ENCODE measurements around the gene APAF1. TPM values are rescaled to one million over a fixed set of nuclear protein-coding genes. Genes with fewer than 3 reads are reported as not detected.
A peak's percentile ranks its signal among the peaks of the same experiment; 100 is the strongest.

APAF1 gene
- total and polyA plus RNA-seq, 2 donors (not counting 3 experiments of a cell fraction or from before 2014, with no cell fraction given), result 7.2 to 35.2 TPM

DNA sequence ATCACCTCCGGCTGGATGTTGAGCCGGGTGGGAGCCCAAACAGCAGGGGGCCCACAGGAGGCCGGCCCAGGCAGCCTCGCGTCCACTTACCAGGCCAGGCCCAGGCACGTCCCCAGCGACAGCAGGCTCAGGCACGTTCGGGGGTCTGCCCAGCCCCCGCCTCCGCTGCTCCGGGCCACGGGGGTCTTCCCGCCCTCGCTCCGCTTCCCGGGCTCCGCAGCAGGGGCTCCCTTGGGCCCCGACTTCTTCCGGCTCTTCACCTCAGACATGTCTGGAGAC is 718 bp upstream of the APAF1 start:
- ChIA-PET POLR2A (interaction anchor here (0.6 to 1.5 kb wide), 4 partner anchors 8 to 50 kb away, joined by 3 to 14 read pairs (median 4); partner anchors contain the start of gene SLC25A3), CTCF (interaction anchor here (1.0 to 2.2 kb wide), 5 partner anchors 9 to 77 kb away, joined by 3 to 9 read pairs (median 4); partner anchors contain the start of gene SLC25A3)
- Histone ChIP-seq H3K79me2 (ENCODE audit: control insufficient read depth, insufficient read depth, low read length) (peaks cover 67% of the 10 kb centered on the region), H3K9ac (replicated peaks; ENCODE audit: extremely low read depth, insufficient read depth, low read length) (peak overlapping the region; percentile 81), H3K4me3 (replicated peaks in 1 of 3; ENCODE audit: insufficient read depth in 1 of 3, low read depth in 1 of 3, low read length in 3 of 3) (peak overlapping the region; percentile 67 to 92 (median 87)), H3K4me2 (ENCODE audit: insufficient read depth, low read length) (peak overlapping the region; percentile 41), H3K27ac (ENCODE audit: insufficient read depth, low read depth, low read length) (peak overlapping the region; percentile 67), H4K20me1 (replicated peaks; ENCODE audit: control insufficient read depth, extremely low read depth, insufficient read depth, low read length) (no peaks in the 10 kb centered on the region), H3K4me1 (ENCODE audit: control insufficient read depth, extremely low read depth, insufficient read depth, low read length) (peaks cover 12% of the 10 kb centered on the region), H3K9me1 (replicated peaks; ENCODE audit: control insufficient read depth, extremely low read depth, insufficient read depth, low read length) (no peaks in the 10 kb centered on the region), H3K27me3 (ENCODE audit: control insufficient read depth in 2 of 2, insufficient read depth in 2 of 2, low read length in 2 of 2) (no peaks in the 10 kb centered on the region), H3K36me3 (ENCODE audit: control insufficient read depth in 2 of 2, extremely low read depth in 1 of 2, insufficient read depth in 2 of 2, low read length in 2 of 2) (peaks cover 0 to 4% of the 10 kb centered on the region in 2 experiments), H2AFZ (ENCODE audit: low read depth, low read length) (peak overlapping the region; percentile 73), H3K9me3 (replicated peaks; ENCODE audit: control insufficient read depth, insufficient read depth, low read length) (no peaks in the 10 kb centered on the region)
- dilution Hi-C loops (cut with MboI; ENCODE audit: extremely low pct_ligation_motif_present, low sequenced_read_pairs) (no loop called here), intact Hi-C loops (cut with micrococcal nuclease) (loop anchor here (1.0 to 2.0 kb wide), 5 partner anchors 8 to 154 kb away; no protein-coding TSS in a partner anchor)
- no TSS peak for BruUV-seq (replicated peaks)
- DNase-seq (ENCODE audit: low read depth, low spot score) (no peak), FAIRE-seq (no peak)
- peak; percentile 67 for TF ChIP-seq POLR2A (IDR thresholded peaks at IDR 0.05; ENCODE audit: low read depth, low read length)
- TF ChIP-seq EZH2 (IDR thresholded peaks at IDR 0.05; ENCODE audit: borderline replicate concordance, low read depth, low read length, severe bottlenecking), result no peak
- TF ChIP-seq JUN (IDR thresholded peaks at IDR 0.05; ENCODE audit: borderline replicate concordance, insufficient read depth, insufficient read length, low read depth), result no peak
- TF ChIP-seq, protein P1, sequence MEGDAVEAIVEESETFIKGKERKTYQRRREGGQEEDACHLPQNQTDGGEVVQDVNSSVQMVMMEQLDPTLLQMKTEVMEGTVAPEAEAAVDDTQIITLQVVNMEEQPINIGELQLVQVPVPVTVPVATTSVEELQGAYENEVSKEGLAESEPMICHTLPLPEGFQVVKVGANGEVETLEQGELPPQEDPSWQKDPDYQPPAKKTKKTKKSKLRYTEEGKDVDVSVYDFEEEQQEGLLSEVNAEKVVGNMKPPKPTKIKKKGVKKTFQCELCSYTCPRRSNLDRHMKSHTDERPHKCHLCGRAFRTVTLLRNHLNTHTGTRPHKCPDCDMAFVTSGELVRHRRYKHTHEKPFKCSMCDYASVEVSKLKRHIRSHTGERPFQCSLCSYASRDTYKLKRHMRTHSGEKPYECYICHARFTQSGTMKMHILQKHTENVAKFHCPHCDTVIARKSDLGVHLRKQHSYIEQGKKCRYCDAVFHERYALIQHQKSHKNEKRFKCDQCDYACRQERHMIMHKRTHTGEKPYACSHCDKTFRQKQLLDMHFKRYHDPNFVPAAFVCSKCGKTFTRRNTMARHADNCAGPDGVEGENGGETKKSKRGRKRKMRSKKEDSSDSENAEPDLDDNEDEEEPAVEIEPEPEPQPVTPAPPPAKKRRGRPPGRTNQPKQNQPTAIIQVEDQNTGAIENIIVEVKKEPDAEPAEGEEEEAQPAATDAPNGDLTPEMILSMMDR (IDR thresholded peaks at IDR 0.05; ENCODE audit: extremely low read depth in 1 of 2, insufficient read depth in 1 of 2, low read depth in 1 of 2, low read length in 2 of 2), result peak in 1 of 2 donors; percentile 29
- no peak for TF ChIP-seq POLR2AphosphoS5 (IDR thresholded peaks at IDR 0.05; ENCODE audit: insufficient read depth, low read depth, low read length)
